MCF 10A (cell line): ENCODE measurements around the gene METTL4. TPM values are rescaled to one million over a fixed set of nuclear protein-coding genes. Genes with fewer than 3 reads are reported as not detected.

Experiments used
- BruUV-seq: library from RNA; stranded (reverse); fragments of 400-500 nt; replicated peaks from 2 replicates; lab custom pipeline; 2021; lab: Mats Ljungman, UMichigan
- CTCF ChIA-PET: fragments of 300-600 bp; sonication (Branson Sonifier 250); formaldehyde crosslinking; extraction: SDS; loops from one replicate; lab custom pipeline; 2021; ENCODE audit warnings: antibody characterized with exemption, inconsistent platforms; lab: Yijun Ruan, JAX
- POLR2A ChIA-PET: fragments of 300-600, 350-650 bp; sonication (Branson Sonifier 250); formaldehyde crosslinking; extraction: SDS; loops from one replicate; lab custom pipeline; 2020; ENCODE audit warnings: antibody characterized with exemption, inconsistent platforms; lab: Yijun Ruan, JAX
- DNase-seq: peaks from one replicate; pipeline ENCODE4 v3.0.0-alpha.2; 2018; ENCODE audit not compliant: unreplicated experiment
- H3K27ac Mint-ChIP-seq: one replicate; pipeline ENCODE4 v1.8.0; 2022; ENCODE audit warnings: mild to moderate bottlenecking, low read depth, mixed read lengths; ENCODE audit not compliant: unreplicated experiment
- H3K27me3 Mint-ChIP-seq: one replicate; pipeline ENCODE4 v1.8.0; 2022; ENCODE audit warnings: mixed read lengths; ENCODE audit not compliant: insufficient read depth, unreplicated experiment
- H3K36me3 Mint-ChIP-seq: one replicate; pipeline ENCODE4 v1.8.0; 2022; ENCODE audit warnings: mild to moderate bottlenecking, moderate library complexity, mixed read lengths; ENCODE audit not compliant: insufficient read depth, unreplicated experiment
- H3K4me1 Mint-ChIP-seq: one replicate; pipeline ENCODE4 v1.8.0; 2022; ENCODE audit warnings: mixed read lengths; ENCODE audit not compliant: insufficient read depth, unreplicated experiment
- H3K4me3 Mint-ChIP-seq: one replicate; pipeline ENCODE4 v1.8.0; 2022; ENCODE audit warnings: mild to moderate bottlenecking, moderate library complexity, mixed read lengths; ENCODE audit not compliant: unreplicated experiment
- H3K9me3 Mint-ChIP-seq: one replicate; pipeline ENCODE4 v1.8.0; 2022; ENCODE audit warnings: mixed read lengths; ENCODE audit not compliant: unreplicated experiment
- intact Hi-C: fragments of 100-400 bp; cut with micrococcal nuclease; formaldehyde crosslinking; loops from 2 replicates; pipeline ENCODE4 v1.14.1; 2022
- total RNA-seq: library from RNA; stranded (reverse); gene quantifications from 2 replicates; pipeline ENCODE4 v1.2.3, GENCODE V29; 2022
- TF ChIP-seq, protein P1 (sequence below): fragments of 200-600 bp; IDR thresholded peaks from one replicate; pipeline ENCODE4 v1.8.0; 2022; ENCODE audit warnings: antibody characterized with exemption, mild to moderate bottlenecking; ENCODE audit not compliant: unreplicated experiment

METTL4 gene
- total RNA-seq, 1 experiment from 2014 or later, result 11.8 TPM

DNA sequence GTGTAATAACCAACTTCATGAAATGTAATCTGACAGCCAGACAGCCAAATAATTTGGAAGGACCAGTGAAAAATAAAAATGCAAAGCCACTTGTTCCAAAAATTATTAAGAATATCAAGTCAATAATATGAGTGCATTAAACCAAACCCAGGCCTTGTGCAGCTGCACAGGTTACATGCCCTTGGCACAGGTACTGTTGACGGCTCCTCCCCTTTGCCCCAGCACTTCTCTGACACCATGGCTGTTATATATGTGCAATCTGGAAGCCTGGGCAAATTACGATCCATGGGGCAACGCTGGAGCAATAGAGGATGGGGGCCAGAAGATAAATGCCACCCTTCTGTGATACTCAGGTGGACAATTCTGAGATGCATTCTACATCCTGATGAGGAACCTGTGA, 68.9 kb downstream of the METTL4 start:
- TF ChIP-seq, protein P1, sequence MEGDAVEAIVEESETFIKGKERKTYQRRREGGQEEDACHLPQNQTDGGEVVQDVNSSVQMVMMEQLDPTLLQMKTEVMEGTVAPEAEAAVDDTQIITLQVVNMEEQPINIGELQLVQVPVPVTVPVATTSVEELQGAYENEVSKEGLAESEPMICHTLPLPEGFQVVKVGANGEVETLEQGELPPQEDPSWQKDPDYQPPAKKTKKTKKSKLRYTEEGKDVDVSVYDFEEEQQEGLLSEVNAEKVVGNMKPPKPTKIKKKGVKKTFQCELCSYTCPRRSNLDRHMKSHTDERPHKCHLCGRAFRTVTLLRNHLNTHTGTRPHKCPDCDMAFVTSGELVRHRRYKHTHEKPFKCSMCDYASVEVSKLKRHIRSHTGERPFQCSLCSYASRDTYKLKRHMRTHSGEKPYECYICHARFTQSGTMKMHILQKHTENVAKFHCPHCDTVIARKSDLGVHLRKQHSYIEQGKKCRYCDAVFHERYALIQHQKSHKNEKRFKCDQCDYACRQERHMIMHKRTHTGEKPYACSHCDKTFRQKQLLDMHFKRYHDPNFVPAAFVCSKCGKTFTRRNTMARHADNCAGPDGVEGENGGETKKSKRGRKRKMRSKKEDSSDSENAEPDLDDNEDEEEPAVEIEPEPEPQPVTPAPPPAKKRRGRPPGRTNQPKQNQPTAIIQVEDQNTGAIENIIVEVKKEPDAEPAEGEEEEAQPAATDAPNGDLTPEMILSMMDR, result no peak
- POLR2A ChIA-PET, result no interaction called here
- intact Hi-C loops, result no loop called here
- Mint-ChIP-seq H3K4me3 (no peak overlapping the region), H3K27ac (no peak overlapping the region), H3K27me3 (no peaks in the 10 kb centered on the region), H3K9me3 (no peaks in the 10 kb centered on the region), H3K36me3 (no peaks in the 10 kb centered on the region), H3K4me1 (no peaks in the 10 kb centered on the region)
- DNase-seq, result no peak
- BruUV-seq, result no TSS peak
- CTCF ChIA-PET, result interaction anchor here (0.6 kb wide), 1 partner anchor 47 kb away, joined by 3 read pairs; no protein-coding TSS in a partner anchor

DNA sequence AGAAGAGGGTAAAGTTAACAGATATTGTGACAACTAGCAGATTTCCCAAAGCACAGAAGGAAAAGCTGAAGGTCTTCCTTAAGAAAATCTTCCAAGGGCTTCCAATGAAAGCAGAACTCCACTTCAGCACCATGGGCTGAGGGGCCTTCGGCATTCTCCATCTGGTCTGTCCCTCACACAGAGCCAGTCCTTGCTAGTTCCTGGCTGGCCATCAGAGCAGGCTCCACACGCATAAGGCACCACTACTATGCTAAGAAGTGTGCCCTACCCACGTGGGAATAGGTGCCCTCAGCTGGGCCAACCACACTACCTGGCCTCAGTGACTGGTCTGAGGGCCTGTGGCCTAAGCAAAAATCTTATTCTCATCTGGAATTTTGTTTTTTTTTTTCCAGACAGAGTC, 73.5 kb downstream of the METTL4 start:
- POLR2A ChIA-PET, result no interaction called here
- H3K27me3 Mint-ChIP-seq, result no peaks in the 10 kb centered on the region
- CTCF ChIA-PET, result interaction anchor here (0.6 to 1.0 kb wide), 4 partner anchors 44 to 691 kb away, joined by 3 to 4 read pairs (median 3); no protein-coding TSS in a partner anchor
- no peaks in the 10 kb centered on the region for H3K9me3 Mint-ChIP-seq
- intact Hi-C loops, result no loop called here
- H3K36me3 Mint-ChIP-seq, result no peaks in the 10 kb centered on the region
- TF ChIP-seq, protein P1, result no peak
- H3K27ac Mint-ChIP-seq, result no peak overlapping the region
- no peak overlapping the region for H3K4me3 Mint-ChIP-seq
- BruUV-seq, result no TSS peak
- no peaks in the 10 kb centered on the region for H3K4me1 Mint-ChIP-seq
- no peak for DNase-seq

DNA sequence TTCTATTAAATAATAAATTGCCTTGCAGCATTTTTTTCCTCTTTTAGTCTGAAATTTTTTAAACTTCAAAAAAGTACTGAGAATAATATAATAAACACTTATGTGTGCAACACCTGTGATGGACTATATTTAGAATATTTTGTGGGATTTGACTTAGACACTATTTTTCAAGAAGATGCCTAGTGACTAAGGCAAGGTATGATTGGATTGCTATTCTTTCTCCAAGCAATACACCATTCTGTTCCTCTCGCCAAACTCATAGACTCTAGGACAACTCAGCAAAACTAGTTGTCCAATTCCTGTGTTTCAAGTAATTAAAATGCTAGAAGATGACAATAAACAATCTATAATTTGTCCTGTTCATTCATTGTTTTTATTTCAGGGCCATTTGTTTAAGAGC, 75.9 kb downstream of the METTL4 start:
- Mint-ChIP-seq H3K9me3 (no peaks in the 10 kb centered on the region), H3K4me3 (no peak overlapping the region), H3K36me3 (no peaks in the 10 kb centered on the region), H3K27ac (no peak overlapping the region), H3K27me3 (no peaks in the 10 kb centered on the region), H3K4me1 (no peaks in the 10 kb centered on the region)
- TF ChIP-seq, protein P1, result no peak
- no TSS peak for BruUV-seq
- intact Hi-C loops, result no loop called here
- ChIA-PET POLR2A (no interaction called here), CTCF (no interaction called here)
- DNase-seq, result no peak

DNA sequence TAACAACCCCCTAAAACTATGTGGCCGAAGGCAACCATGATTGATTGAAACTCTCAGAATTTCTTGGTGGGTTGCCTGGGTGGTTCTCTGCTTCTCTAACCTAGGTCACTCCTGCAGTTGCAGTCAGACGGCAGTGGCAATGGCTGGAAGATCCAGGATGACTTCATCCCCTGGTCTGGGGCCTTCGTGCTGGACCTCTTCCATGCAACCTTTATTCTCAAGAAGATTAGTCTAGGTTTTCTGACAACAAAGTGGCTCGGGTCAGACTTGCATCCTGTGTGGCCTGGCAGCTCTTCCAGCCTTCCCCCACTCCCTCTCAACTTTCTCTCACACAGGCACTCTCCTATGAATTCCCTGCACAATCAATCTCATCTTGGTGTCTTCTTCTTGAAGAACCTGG, 76.4 kb downstream of the METTL4 start:
- no peaks in the 10 kb centered on the region for H3K27me3 Mint-ChIP-seq
- POLR2A ChIA-PET, result no interaction called here
- CTCF ChIA-PET, result interaction anchor here (0.6 kb wide), 1 partner anchor 411 kb away, joined by 3 read pairs; no protein-coding TSS in a partner anchor
- no peak for DNase-seq
- TF ChIP-seq, protein P1, result no peak
- no TSS peak for BruUV-seq
- intact Hi-C loops, result no loop called here
- no peak overlapping the region for H3K4me3 Mint-ChIP-seq
- no peaks in the 10 kb centered on the region for H3K36me3 Mint-ChIP-seq
- H3K4me1 Mint-ChIP-seq, result no peaks in the 10 kb centered on the region
- H3K9me3 Mint-ChIP-seq, result no peaks in the 10 kb centered on the region
- H3K27ac Mint-ChIP-seq, result no peak overlapping the region

Other genes starting within 250 kb of the METTL4 start
- 20.4 and 29.6 TPM in 2 replicates for gene NDC80, start 52 bp upstream of the METTL4 start, total RNA-seq
- gene SMCHD1, start 84.2 kb upstream of the METTL4 start, total RNA-seq, result 43.7 and 50.7 TPM in 2 replicates